Activated T-cell treated with anti-CD3 and anti-CD28 coated beads for 24 hours (primary cell): ENCODE results near the gene C14orf93.
"Not testable (repeated sequence)": the region's sequence is repeated elsewhere in the genome, so short reads cannot be mapped to it uniquely, and the experiment has no call there.

Source experiments
- DNase-seq: peaks from one replicate; pipeline ENCODE4 v3.0.0-alpha.2; 2020; ENCODE audit warnings: low read depth

The C14orf93 gene

DNA sequence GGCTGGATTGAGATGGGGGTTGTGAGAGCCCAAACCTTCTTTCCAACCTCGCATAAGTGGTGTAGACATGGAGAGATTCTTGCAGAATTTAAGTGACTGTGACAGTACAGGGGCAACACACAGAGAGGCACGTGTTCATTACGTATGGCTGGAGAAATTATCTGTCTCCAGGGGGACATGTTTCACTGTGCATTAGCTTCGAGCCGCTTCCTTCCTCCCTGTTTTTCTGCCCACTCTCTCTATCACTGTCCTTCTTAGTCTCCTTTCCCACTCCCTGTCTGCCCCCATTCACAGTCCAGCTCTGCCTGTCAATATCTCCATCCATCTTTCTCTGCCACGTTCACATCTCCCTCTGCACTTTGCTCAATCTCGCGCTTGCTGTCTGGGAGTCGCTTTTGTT lies 11.5 kb upstream of the C14orf93 start:
- DNase-seq, result no peak

DNA sequence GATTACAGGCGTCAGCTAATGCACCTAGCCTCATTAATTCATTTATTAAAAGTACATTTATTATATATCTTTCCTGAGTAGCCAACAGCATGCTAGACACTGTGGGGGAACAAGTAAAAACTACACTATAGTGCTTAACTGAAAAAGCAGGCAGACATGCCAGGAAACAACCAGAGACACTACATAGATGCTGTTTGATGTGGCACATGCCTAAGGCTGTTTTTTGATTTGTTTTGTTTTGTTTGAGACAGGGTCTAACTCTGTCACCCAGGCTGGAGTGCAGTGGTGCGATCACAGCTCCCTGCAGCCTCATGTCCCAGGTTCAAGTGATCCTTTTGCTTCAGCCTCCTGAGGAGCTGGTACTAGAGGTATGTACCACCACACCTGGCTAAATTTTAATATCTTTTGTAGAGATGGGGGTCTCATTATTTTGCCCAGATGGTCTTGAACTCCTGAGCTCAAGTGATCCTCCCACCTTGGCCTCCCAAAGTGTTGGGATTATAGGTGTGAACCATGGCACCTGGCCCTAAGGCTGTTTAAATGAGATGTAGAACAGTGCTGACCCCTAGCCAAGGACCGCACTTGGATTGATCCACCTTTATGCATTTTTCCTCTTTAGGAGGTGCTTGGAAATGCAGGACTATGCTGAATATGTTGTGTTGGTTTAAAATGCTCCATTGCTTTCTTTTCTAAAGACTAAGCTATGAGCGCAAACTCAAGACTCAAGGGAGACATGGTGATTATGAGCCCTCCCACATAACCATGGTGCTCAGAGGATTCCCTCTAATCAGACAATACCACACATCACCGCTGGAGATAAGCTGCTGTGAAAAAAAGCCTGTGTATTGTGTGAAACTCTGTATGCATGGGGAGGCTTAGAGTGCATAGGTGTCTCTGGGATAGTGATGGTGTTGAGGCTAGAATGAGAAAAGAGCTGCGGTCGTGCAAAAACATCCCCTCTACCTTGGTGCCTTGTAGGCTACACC lies 10.5 kb upstream of the C14orf93 start:
- DNase-seq, result no peak

DNA sequence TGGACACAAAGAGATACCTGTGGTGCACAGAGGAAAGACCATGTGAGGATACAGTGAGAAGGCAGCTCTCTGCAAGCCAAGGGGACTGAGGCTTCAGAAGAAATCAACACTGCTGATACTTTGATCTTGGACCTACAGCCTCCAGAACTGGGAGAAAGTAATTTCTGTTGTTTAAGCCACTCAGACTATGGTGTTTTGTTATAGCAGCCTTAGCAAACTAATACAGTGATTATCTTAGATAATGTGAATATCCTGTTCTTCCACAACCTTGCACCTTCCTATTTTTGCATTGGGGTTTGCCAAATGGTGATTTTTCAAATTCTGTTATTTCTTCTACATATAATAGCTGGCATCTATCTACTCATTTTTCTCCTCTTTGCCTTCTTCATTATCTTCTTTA lies 8.2 kb upstream of the C14orf93 start:
- DNase-seq, result no peak

DNA sequence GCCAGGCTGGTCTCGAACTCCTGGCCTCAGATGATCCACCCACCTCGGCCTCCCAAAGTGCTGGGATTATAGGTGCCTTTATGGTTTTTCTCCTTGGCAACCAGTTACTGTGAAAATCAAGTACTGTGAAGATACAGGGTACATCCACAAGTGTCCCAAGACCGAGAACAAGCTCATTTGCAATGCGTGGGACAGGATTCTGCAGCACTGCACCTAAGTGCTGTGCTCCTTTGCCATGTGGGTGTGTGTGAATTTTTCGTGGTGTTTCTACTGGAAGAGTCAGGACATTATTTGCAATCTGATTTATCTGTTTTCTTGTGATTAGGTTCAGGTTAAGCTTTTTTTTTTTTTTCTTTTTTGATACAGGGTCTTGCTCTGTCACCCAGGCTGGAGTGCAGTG lies 7.1 kb upstream of the C14orf93 start:
- DNase-seq, result no peak

DNA sequence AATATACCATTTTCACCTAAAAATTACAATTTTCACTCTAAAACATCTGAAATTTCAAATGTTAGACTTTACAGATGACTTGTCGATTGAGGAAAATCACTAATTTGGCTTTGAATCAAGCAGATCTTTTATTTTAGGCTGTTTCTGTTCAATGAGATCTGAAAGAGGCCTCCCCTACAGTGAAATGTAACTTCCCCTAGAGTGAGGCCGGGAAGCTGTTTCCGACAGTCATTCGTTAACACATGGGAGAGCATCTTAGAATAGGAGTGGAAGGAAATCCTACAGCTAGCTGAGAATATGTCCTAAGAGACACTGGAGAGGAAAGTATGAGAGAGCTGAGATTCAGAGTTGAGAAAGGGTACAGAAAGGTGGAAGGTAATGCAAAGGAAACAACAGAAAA lies 5.7 kb upstream of the C14orf93 start:
- no peak for DNase-seq

DNA sequence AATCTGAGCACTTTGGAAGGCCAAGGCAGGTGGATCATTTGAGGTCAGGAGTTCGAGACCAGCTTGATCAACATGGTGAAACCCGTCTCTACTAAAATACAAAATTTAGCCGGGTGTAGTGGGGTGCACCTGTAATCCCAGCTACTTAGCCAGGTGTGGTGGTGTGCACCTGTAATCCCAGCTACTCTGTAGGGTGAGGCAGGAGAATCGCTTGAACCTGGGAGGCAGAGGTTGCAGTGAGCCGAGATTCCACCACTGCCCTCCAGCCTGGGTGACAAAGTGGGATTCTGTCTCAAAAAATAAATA lies 3.8 kb upstream of the C14orf93 start:
- not testable (repeated sequence) for DNase-seq

DNA sequence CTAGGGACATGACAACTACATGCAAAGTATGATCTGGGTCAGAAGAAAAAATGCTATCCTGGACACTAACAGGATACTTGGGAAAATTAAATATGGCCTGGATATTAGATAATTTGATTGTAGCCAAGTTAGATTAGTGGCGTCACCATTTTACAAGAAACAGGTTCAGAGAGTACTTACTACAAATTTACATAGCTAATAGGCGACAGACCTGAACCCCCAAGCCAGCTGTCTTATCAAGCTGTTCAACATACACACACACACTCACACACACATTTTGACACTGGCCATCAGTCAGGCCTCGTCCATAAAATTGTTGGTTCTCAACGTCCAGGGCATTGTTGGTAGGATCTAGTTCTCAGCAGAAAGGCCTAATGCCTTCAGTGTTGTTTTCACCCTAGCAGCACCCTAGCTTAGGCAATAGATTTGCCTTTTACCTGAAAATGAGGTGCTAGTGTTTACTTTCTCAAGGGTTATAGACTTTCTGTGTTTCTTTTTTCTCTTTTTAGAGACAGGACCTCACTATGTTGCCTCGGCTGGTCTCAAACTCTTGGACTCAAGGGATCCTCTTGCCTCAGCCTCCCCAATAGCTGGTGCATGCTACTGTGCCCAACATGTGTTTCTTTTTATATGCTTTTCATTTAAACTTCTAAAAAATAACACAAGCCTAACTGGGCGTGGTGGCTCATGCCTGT lies 3.3 kb upstream of the C14orf93 start:
- DNase-seq, result no peak

DNA sequence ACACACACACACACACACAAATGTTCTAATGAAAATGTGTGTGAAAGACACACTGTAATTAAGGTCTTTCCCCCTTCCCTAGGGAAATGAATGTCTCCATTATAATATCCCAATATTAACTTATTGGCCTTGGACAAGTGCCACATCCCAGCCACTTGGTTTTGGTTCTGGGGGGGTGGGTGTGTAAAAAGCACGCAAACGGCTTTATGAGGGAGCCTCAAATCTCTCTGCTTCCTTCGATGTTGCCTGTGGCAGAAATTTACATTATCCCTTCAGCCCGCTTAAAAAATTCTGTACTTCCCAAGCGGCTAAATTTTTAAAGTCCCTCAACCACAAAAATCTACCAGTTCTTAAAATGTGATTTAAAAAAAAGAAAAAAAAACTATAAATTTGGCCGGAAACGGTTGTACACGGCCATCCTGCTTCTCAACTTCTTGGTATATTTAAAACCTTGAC lies 432 bp downstream of the C14orf93 start:
- no peak for DNase-seq

DNA sequence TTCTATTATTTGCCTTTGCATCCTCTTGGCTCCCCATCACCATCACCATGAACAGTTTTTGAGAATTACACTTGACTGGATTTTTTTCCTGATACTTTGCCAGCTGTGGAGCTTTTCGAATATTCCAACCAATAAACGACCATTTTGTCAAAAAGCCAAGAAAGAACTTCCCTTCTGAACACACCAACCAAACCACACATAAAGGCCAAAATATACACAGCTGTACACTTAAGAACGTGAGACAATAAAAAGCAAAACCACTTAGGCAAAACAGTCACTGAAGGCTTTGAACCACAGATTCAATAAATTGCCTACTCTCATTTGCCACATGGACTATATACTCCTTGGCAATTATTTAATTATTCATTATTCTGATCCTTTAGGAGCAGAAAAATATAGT lies 1.1 kb downstream of the C14orf93 start:
- no peak for DNase-seq

DNA sequence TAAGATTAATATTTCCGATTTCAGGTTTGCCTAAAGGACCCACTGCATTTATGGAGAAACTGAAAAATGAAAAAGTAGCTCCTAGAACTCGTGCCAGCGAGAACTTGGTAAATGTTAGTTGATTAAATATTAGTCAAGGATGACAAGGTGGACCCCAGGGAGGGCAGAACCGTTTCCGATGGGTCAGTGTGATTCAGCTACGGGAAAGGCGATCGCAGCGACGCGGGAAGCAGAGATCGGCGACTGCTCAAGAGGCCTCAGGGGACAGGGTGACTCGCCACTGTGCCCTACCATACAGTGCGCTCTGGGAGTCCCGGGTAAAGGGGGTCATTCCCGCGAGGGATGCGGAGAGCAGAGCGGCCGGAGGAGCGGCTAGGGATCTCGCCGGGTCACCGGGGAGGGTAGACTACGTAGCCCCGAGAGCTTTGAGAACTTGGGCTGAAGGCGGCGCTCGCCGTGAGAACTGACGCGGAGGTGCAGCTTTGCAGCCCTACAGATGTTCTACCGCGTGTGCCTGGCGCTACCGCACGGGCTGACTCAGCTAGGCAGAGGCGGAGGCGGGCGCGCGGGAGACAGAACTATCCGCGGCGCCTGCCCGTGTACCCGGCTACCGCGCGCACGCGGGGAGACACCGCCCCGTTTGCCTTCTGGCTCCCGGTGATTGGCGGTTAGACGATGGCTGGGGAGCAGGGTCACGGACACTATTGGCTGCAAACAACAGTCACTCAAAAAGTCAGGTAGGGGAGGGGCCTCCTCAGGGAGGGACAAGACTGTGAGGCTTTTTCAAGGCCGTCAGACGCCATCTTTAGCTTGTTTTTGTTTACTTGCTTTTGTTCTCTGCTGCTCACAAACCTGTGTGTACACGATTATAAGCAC lies 3.2 kb downstream of the C14orf93 start:
- peak; percentile 97 for DNase-seq

DNA sequence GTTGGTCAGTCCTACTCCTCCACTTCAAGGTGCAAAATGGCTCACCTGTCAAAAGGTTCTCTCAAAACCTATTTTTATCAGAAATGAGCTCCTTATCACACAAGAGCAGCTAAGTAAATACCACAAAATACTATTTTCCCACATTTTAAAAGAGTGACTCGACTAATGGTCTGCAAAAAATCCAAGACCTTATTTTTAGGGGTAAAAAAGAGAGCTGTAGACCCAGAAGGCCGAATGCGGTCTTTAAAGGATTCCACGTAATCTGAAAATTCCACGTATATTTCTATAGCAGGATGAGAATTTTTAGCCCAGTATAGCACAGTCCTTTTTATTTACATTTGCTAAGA lies 3.8 kb downstream of the C14orf93 start:
- DNase-seq, result no peak

DNA sequence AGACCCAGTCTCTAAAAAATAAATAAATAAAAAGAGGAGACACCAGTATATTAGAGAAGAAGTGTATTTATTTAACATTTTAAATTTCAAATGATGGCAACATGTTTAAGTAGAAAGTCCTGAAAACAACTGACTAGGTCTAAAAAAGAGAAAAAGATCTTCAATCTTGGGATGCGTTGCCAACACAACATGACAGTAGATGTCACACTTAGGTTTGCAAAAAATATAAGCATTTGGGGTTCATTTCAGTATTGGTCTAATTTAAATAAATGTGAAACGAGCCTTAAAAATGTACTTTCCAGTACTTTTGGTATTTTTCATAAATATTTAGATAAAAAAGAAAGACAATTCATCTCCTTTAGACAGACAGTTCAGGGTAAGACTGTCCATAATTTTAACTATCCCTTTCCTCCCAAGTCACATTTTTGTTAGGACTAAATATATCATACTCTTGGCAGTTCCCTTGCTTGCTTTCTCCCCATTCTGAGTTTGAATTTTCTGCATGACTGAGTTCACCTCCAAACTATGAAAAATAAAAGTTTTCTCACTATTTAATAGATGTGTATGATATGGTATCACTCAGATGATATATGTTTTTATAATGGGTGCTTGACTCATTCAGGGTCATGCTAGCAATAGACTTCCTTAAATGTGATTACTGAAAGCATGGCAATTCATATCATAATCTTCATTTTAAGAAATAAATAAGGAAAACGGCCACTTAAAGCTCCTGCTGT lies 4.3 kb downstream of the C14orf93 start:
- no peak for DNase-seq

DNA sequence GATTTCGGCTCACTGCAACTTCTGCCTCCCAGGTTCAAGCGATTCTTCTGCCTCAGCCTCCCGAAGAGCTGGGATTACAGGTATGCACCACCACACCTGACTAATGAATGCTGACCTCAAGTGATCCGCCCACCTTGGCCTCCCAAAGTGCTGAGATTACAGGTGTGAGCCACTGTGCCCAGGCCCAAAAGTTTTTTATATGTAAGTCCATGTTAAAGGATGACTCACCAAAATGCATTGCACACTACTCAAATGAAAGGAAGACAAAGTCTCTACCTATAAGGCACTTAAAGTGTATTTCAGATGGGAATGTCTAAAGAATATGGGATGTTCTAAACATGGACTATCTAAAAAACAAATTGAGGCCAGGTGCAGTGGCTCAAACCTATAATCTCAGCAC lies 5.7 kb downstream of the C14orf93 start:
- not testable (repeated sequence) for DNase-seq

DNA sequence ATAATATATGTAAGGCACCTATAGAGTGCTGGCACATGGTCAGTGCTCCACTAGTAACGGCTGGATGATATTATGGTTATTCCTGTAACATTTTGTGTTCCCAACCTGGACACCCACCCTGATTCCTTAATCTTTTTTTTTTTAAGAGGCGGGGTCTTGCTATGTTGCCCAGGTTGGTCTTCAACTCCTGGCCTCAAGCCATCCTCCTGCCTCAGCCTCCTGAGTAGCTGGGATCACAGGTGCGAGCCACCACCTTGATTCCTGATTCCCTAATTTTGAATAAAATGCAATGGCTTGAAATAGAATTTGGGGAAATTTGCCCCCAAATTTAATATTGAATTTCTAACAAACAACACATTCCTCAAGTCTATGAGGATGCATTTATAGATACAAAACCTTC lies 7.4 kb downstream of the C14orf93 start:
- no peak for DNase-seq

DNA sequence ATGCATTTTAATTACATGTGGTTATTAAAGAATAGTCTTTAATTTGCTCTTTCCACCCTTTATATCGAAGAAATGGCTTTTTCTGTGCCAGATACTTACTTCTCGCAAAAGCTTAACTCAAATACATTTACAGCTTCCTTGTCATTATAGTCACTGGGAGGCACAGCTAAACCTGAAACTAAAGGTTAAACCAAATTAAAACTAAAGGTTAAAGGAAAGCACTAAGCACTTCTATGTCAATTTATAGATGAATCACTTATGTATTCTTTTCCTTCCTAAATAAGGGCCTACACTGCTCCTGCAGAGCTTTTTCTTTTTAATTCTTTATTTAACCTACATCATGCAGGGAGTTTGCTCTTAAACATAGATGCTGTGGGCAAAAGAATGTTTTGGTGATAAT lies 9.1 kb downstream of the C14orf93 start:
- no peak for DNase-seq

DNA sequence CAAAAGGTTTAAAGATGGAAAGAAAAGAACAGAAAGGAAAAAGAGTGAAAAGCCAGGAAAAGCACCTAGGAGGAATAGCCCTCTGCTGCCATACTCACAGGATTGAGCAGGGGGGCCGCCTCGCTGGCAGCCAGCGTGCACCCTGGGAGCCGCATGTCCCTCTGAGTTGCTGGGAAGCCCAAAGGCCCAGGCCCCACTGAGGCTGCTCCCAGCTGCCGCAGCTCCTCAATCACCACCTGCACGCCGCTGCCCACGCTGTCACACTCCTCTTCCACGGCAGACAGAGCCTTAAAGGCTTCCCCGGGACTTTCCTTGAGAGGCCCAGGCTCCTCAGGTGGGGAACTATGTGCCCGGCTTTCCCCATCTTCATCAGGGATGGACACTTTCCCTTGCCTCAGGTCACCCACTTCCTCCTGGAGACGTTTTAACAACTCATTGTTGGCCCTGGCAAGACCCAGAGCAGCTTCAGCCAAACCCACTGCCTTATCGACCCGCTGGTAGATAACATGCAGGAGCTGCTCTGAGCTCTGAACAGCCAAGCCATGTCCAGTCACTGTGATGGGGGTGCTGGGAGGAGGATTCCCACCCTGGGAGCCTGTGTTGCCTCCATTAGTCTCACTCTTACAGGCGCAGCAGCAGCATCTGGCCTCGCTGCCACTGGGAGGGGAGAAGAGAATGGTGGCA lies 11.5 kb downstream of the C14orf93 start:
- DNase-seq, result no peak

DNA sequence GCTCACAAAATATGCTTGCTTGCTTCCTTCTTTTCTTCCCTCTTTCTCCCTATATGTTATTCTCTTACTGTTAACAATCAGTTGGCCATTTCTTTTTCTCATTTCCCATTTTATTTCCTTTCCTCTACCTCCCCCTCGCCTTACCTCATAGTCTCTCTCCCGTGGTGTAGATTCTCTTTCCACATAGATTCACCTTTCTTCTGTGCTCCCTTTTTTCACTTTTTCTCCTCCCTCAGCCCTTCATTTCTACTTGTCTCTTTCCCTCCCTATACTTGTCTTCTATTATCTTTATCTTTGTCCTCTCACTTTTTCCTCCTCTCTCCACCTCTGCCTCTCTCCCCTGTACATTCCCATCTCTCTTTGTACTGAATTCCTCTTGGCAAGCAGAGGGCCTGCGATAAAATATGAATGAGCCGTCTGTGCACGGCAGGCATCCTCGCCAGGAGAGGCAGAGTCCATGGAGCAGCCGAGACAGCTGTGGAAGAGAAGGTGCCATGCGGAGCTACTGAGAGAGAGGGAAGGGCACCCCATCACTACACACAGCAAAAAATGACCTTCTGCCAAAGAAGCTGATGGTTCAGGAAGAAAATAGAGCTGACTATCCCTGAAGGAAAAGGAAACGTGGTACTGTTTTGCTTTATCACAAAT lies 12.1 kb downstream of the C14orf93 start:
- no peak for DNase-seq

DNA sequence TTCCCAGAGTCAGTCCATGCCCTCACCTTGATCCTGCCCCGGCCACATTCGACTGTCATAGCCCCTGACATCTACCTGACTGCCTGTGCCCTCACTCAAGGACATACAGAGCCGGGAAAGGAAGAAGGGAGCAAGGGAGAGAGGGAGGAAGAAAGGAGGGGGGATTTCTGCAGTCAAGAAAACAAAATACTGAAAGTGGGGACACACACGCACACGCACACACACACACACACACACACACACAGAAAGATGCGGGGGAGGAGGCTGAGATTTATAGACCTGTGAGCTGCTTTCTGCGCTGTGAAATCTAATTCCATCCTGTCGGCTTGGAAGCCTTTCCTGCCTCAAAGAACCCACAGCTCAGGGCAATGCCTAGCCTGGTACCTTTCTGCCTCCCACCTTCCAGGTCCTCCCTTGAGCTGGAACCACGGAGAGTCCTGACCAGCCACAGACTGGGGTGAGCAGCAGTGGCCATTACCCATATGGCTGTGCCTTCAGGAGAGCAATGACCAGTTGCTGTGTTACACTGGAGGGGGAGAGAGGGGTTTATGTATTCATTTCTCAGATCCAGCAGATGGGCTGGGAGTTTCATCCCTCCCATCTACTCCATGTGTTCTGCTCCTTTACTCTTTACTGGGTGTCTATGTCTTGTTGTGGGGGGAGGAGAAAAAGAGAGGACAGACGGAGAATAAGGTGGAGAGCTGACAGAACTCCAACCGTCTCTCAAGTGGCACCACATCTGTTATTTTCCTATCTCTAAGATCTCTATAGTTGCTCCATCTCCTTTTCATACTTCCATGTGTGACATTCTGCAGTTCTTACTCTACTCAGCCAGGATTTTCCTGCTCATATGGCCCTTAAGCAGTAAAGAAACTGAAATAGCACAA lies 12.9 kb downstream of the C14orf93 start:
- no peak for DNase-seq

DNA sequence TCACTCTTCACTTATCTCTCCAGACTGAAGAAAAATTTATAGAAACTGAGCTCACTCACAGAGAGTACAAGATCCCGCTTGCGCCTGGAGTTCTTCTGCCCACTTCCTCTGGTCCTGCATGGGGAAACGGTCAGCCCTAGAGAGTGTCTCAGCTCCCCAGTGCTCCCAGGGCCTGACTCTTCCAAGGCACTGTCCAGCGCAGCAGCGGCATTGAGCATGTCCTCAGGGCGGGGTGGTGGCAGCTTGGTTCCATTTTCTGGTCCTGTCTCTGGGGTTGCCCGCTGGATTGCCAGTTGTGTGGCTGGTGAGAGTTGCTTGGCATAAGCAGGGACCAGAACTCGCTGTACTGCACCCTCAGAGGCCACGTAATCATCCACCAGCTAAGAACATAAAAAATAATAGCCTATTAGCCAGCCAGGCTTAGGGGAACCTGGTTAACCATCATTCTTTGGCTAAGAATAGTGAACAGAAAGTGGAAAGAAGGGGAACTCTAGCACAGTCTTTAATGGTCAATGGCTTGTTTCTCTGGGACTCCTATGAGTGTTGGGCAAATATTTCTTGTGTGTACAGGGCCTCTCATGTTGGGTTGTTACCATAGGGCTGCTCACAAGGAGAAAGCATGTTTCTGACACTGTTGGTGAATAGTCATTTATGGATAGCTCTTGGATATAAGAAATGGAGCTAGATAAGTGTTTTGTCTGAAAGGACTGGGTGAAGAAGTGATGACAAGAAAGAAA lies 13.9 kb downstream of the C14orf93 start:
- DNase-seq, result no peak
